Panc1 (cell line): ENCODE results near the gene STXBP1.

ENCODE experiments used
- POLR2AphosphoS5 ChIP-seq: IDR thresholded peaks from 2 replicates; pipeline ENCODE4 v1.6.1; 2012; ENCODE audit warnings: mild to moderate bottlenecking, low read depth, low read length, moderate library complexity
- REST ChIP-seq, 2 experiments: IDR thresholded peaks; 2 replicates each; pipeline ENCODE4 v1.6.1; 2011 to 2012; ENCODE audit warnings: low read depth in 2 of 2, control low read depth in 1 of 2, low read length in 1 of 2, mild to moderate bottlenecking in 1 of 2, moderate library complexity in 1 of 2; ENCODE audit not compliant: insufficient read depth in 1 of 2
- SIN3A ChIP-seq: IDR thresholded peaks from 2 replicates; pipeline ENCODE4 v1.6.1; 2012; ENCODE audit warnings: low read depth, mild to moderate bottlenecking, low read length, moderate library complexity, borderline replicate concordance; ENCODE audit not compliant: insufficient read depth
- TCF7L2 ChIP-seq: IDR thresholded peaks from 2 replicates; pipeline ENCODE4 v1.6.1; 2011; ENCODE audit warnings: mild to moderate bottlenecking, low read depth, low read length, inconsistent platforms
- TF ChIP-seq, protein P1 (sequence below): fragments of 450-650 bp; IDR thresholded peaks from 2 replicates; pipeline ENCODE4 v1.5.1; 2017; ENCODE audit warnings: mild to moderate bottlenecking

- TF ChIP-seq, protein P1, sequence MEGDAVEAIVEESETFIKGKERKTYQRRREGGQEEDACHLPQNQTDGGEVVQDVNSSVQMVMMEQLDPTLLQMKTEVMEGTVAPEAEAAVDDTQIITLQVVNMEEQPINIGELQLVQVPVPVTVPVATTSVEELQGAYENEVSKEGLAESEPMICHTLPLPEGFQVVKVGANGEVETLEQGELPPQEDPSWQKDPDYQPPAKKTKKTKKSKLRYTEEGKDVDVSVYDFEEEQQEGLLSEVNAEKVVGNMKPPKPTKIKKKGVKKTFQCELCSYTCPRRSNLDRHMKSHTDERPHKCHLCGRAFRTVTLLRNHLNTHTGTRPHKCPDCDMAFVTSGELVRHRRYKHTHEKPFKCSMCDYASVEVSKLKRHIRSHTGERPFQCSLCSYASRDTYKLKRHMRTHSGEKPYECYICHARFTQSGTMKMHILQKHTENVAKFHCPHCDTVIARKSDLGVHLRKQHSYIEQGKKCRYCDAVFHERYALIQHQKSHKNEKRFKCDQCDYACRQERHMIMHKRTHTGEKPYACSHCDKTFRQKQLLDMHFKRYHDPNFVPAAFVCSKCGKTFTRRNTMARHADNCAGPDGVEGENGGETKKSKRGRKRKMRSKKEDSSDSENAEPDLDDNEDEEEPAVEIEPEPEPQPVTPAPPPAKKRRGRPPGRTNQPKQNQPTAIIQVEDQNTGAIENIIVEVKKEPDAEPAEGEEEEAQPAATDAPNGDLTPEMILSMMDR = no peak
- TF ChIP-seq TCF7L2 (no peak), REST (IDR thresholded peaks at IDR 0.05; ENCODE audit: insufficient read depth in 1 of 2, low read depth in 2 of 2, low read length in 1 of 2) (no peak), POLR2AphosphoS5 (no peak), SIN3A (no peak)
Measured at GRCh38 chr9:127729522-127730256, 117.6 kb downstream of the STXBP1 start.
